NCI-H1048 (cell line): ENCODE results near the gene PRRG1.
"Not testable (repeated sequence)": the region's sequence is repeated elsewhere in the genome, so short reads cannot be mapped to it uniquely, and the experiment has no call there.

ENCODE experiments used
- DNase-seq: peaks from one replicate; lab custom pipeline; 2025; lab: John Stamatoyannopoulos, UW

Gene PRRG1

GRCh38 chrX:37378830-37379229 lies 29.7 kb downstream of the PRRG1 start:
- no peak for DNase-seq

GRCh38 chrX:37380256-37380655 lies 31.1 kb downstream of the PRRG1 start:
- DNase-seq: no peak

DNA sequence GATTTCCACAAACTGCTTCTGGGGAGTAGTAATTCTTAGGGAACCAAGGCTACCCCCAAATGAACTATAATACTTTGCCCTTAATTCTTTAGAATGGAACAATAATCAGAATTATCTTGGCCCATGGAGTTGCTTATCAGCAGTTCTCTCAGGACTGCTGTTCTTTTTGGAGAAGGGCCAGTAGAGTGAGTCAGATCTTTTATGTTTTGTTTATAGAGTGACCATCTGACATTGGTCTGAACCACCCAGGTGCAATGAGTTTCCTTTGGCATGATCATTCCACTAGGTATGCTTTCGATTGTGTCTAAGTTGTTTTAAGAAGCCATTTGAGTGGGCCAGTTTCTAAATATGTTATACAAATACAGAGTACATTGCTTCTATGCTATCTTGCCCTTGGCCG lies 31.8 kb downstream of the PRRG1 start:
- DNase-seq: no peak

DNA sequence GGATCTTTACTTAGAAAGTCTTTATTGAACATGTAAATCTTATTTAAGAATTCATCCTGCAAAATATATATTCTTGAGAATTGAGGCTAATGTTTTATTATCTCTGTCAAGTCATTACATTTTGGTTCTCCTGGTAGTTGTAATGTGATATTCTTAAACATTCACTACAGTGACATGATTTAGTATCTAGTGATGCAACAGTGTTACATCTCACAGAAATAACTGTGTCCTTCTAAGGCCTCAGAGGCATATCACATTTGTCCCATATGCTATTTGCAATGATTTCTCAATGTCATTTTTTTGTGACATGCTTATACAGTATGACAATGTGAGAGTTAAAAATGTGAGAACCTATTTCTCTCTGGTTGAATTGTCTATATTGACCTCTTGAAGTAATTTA lies 34.1 kb downstream of the PRRG1 start:
- DNase-seq: no peak

GRCh38 chrX:37388413-37388812 lies 39.2 kb downstream of the PRRG1 start:
- no peak for DNase-seq

DNA sequence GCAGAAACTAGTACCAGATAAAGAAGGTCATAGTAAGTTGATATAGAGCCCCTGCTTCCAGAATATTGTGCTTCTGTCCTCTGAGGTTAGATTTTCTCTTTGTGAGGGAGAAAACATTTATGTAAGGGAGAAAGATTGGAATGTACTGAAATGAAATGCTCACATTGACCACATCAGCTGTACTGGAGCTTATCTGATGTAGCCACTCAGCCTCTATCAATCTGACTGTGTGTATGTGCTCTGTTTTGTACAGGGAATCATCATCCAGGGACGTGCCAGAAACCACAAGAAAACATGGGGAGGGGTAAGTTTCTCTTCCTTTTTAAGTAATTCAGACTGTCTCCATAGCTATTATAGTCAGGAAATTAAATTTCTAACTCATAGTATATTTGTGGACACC lies 56.8 kb downstream of the PRRG1 start:
- no peak for DNase-seq

GRCh38 chrX:37407736-37408135 lies 58.6 kb downstream of the PRRG1 start:
- DNase-seq: no peak

GRCh38 chrX:37409278-37409677 lies 60.1 kb downstream of the PRRG1 start:
- DNase-seq: no peak

GRCh38 chrX:37420185-37420584 lies 71.0 kb downstream of the PRRG1 start:
- no peak for DNase-seq

DNA sequence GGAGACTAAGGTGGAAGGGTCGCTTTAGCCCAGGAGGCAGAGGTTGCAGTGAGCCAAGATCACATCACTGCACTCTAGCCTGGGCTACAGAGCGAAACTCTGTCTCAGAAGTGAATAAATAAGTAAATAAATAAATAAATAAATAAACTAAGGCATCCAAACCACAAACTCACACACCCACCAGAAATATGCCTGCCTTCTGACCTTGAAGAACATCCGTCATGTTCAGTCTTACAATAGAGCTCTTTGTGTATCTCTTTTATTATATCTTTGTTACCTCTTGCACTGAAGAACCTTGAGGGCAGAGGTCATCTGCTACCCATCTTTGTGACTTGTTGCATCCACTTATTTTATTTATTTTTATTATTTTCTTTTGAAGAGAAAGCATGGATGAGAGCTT lies 71.6 kb downstream of the PRRG1 start:
- DNase-seq: no peak

GRCh38 chrX:37424000-37424429 lies 74.9 kb downstream of the PRRG1 start:
- DNase-seq: no peak

DNA sequence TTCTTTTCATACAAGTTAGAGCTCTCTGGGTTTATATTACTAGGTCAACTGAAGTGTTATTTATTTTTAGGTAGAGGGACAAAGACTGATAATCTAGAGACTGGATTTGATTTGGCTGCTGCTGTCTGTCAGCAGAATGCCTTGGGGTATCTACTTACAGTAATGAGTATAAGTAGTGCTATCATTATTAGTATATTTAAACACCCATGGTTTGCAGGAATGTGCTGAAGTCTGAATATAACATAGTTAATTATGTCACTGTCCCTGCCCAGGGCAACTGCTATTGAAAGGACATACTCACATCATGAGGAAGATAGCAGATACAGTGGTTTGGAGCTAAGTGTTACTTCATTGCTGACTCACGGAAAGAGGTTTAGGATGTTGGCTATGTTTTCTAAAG lies 76.2 kb downstream of the PRRG1 start:
- no peak for DNase-seq

GRCh38 chrX:37428962-37429361 lies 79.8 kb downstream of the PRRG1 start:
- not testable (repeated sequence) for DNase-seq

GRCh38 chrX:37434362-37434761 lies 85.2 kb downstream of the PRRG1 start:
- no peak for DNase-seq

- no peak for DNase-seq
These were observed 88.0 kb downstream of the PRRG1 start for GRCh38 chrX:37437160-37437559.

GRCh38 chrX:37441377-37441776 lies 92.2 kb downstream of the PRRG1 start:
- no peak for DNase-seq

DNA sequence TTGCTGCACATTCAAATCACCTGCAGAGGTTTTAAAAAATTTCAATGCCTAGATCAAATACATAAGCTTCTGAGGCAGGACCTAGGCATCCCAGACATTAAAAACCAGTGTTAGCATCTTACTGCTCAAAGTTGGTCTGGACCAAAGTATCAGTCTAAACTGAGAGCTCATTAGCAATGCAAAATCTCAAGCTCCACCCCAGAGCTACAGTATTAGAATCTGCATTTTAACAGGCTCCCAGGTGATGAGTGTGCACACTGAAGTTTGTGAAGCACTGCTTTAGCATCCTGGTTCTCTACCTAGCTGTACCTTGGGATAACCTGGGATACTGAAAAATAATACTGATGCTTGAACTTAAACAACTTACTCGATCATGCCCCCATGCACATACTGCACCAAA lies 96.0 kb downstream of the PRRG1 start:
- DNase-seq: no peak

GRCh38 chrX:37453821-37454220 lies 104.7 kb downstream of the PRRG1 start:
- DNase-seq: no peak

DNA sequence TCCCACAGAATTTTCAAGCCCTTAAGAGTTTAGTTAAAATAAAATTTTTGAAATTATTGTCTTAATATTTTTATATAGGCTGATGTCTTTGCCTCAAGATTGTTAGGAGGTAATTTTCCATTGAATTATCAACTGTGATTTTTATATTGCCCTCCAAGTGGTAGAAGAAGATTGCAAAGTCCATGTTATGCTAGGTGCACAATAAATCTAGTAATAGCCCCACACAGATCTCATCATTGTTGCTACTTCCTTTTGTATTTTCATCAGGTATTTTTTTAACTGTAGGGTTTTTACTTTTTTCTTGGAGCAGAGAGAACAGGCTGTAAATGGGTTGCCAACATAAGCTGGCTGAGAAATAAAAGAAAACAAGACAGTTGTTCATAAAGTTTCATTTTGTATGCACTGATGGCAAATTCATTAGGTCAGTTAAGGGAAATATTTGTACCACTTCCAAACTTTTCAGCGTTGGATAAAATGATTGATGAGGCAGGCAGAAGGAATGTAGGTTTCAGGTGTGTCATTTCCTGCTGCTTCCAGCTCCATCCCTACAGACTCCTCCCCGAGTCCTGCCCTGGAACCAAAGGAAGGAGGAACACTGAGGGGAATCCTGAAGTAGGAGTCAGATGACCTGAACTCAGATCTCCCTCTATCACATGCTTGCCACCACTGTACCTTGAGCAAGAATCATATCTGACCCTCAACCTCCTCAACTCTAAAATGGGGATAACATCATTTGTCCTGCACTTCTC lies 105.5 kb downstream of the PRRG1 start:
- DNase-seq: no peak

- no peak for DNase-seq
These were observed 106.2 kb downstream of the PRRG1 start for GRCh38 chrX:37455381-37455780.

GRCh38 chrX:37460285-37460684 lies 111.1 kb downstream of the PRRG1 start:
- DNase-seq: not testable (repeated sequence)

DNA sequence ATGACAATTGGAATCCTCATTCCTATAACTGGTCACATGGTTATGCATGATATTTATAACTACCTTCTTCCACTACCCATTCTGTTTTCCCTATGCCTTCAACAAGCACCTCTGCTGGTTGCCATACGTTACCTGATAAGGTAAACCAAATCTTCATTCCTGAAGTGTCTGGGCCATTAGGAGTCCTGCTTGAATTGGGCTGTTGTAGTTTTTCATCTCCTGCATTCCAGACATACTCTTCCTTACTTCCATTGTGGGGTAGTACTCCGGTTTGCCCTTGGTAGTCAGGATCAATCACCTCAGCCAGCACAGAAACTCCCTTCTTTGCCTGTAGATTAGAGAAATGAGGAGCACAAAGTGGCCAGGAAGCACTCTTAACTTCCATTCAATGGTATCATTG lies 113.2 kb downstream of the PRRG1 start:
- no peak for DNase-seq

DNA sequence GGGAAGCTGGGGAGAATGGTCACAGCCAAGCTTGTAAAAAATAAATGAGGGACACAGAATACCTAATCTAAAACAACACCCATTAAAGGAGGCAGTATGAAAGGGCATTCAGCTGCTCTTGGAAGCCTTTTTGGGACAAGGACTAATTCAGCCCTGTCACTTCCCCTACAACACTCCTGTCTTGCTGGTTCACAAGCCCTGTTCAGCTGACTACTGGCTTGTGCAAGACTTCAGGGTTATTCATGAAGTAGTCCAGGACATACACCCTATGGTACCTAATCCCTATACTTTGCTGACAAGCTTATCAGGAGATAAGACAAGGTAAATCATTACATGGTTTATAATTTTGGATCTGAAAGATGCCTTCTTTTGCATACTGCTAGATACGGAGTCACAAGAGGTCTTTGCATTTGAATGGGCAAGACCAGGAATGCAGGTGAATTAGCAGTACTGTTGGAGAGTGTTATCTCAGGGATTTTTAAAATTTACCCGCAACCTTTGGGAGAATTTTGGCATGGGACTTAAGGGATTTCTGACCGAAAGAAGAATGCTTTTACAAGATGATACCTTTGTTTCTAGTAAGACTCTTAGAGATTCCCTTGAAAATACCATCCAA lies 119.1 kb downstream of the PRRG1 start:
- no peak for DNase-seq

DNA sequence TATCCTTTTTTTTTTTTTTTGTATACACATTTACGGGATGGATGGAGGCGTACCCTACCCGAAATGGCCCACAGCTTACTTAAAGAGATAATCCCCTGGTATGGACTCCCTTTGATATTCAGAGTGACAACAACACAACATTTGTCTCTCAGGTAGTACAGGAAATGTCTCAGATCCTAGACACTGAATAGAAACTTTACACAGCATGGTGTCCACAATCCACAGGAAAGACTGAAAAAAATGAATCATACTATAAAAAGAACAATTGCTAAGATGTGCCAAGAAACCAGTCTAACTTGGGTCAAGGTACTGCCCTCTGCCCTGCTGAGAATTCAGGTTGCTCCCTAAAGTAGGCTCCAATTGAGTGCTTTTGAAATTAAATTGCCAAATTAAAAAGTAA lies 121.5 kb downstream of the PRRG1 start:
- DNase-seq: no peak
